Natural killer cell (primary cell): Measurements from ENCODE around the gene MET. TPM values are rescaled to one million over a fixed set of nuclear protein-coding genes. Genes with fewer than 3 reads are reported as not detected.

Experiments used
- ATAC-seq, 3 donors: fragments of 150-1000 bp in 2 of 3; fragments of 200-7000 bp in 1 of 3; cut with Tn5 transposase; 1 replicate in 1 of 3; 2 replicates in 2 of 3; pipeline ENCODE4 v1.10.0; 2021; ENCODE audit warnings: mild to moderate bottlenecking in 2 of 3, moderate library complexity in 2 of 3
- DNase-seq, 2 donors: peaks; one replicate each; pipeline versions ENCODE4 v3.0.0 to v3.0.0-alpha.2; 2013 to 2021; ENCODE audit warnings: mixed read lengths in 1 of 2
- H3K27ac ChIP-seq: one replicate; pipeline ENCODE4 v1.5.1; 2013; ENCODE audit warnings: mild to moderate bottlenecking, low read length
- H3K27me3 ChIP-seq: one replicate; pipeline ENCODE4 v1.6.1; 2013; ENCODE audit warnings: low read length; ENCODE audit not compliant: control insufficient read depth, insufficient read depth
- H3K36me3 ChIP-seq: one replicate; pipeline ENCODE4 v1.6.1; 2013; ENCODE audit warnings: low read length; ENCODE audit not compliant: control insufficient read depth, insufficient read depth
- H3K4me1 ChIP-seq: one replicate; pipeline ENCODE4 v1.6.1; 2013; ENCODE audit warnings: low read length; ENCODE audit not compliant: control insufficient read depth, insufficient read depth
- H3K4me3 ChIP-seq: one replicate; pipeline ENCODE4 v1.5.1; 2013; ENCODE audit warnings: low read length
- H3K9me3 ChIP-seq: one replicate; pipeline ENCODE4 v1.6.1; 2013; ENCODE audit warnings: low read length; ENCODE audit not compliant: control insufficient read depth, insufficient read depth
- H3K27ac Mint-ChIP-seq, 2 donors: one replicate each; pipeline ENCODE4 v1.8.0; 2022; ENCODE audit warnings: mild to moderate bottlenecking in 2 of 2, mixed read lengths in 2 of 2, moderate library complexity in 1 of 2
- H3K27me3 Mint-ChIP-seq, 2 donors: one replicate each; pipeline ENCODE4 v1.8.0; 2022; ENCODE audit warnings: low read depth in 2 of 2, mixed read lengths in 2 of 2
- H3K36me3 Mint-ChIP-seq: one replicate; pipeline ENCODE4 v1.8.0; 2022; ENCODE audit warnings: mixed read lengths
- H3K4me1 Mint-ChIP-seq, 2 donors: one replicate each; pipeline ENCODE4 v1.8.0; 2022; ENCODE audit warnings: mixed read lengths in 2 of 2
- H3K4me3 Mint-ChIP-seq: one replicate; pipeline ENCODE4 v1.8.0; 2022; ENCODE audit warnings: mild to moderate bottlenecking, moderate library complexity, mixed read lengths
- H3K9me3 Mint-ChIP-seq, 2 donors: one replicate each; pipeline ENCODE4 v1.8.0; 2022; ENCODE audit warnings: mixed read lengths in 2 of 2
- WGBS: methylation state at CpG from one replicate; pipeline ENCODE4 v1.1.7; 2013; ENCODE audit warnings: missing lambda C conversion rate; ENCODE audit not compliant: insufficient coverage; 5-methylcytosine and 5-hydroxymethylcytosine counted together
- intact Hi-C: fragments of 100-400 bp; cut with micrococcal nuclease; formaldehyde crosslinking; loops from one replicate; pipeline ENCODE4 v1.14.2; 2022
- total RNA-seq, 4 donors: library from RNA; stranded (reverse); fragments of 120-200 nt in 1 of 4; gene quantifications; one replicate each; pipeline versions ENCODE4 v1.2.3 to v1.2.4, GENCODE V29; 2013 to 2022
- TF ChIP-seq, protein P1 (sequence below): fragments of 200-600 bp; IDR thresholded peaks from one replicate; pipeline ENCODE4 v1.8.0; 2022; ENCODE audit warnings: antibody characterized with exemption

The MET gene
- total RNA-seq, 3 donors from 2014 or later (not counting 1 experiment from before 2014, with no cell fraction given), result 0.16 TPM; not detected in 2

DNA sequence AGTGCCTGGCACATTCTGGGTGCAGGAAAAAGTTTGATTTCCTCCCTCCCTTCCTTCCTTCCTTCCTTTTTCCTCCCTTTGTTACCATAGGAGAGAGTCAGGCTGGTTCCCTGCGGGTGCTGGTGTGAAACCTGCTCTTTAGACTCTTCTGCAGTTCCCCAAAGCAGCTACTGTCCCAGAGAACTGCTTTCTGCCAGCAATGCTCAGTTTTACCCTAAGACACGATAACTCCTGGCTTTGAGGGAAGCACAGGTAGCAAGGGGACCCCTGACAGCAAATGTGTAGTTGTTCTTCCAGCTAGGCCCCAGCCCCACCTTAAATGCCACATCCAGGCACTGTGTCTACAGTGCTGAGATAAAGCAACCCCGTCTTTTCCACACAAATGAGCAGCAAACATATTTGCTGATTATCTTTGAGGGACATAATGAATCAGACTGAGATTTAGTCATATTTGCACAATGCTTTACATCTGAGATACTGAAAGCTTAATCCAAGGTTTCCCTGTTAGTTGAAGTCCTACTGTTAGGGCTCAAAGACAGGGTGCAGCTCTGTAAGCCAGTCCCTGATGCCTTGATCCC lies 55.5 kb downstream of the MET start:
- H3K9me3 Mint-ChIP-seq, result no peaks in the 10 kb centered on the region
- H3K4me3 Mint-ChIP-seq, result no peak overlapping the region
- Histone ChIP-seq H3K27ac (no peak overlapping the region), H3K36me3 (no peaks in the 10 kb centered on the region), H3K9me3 (no peaks in the 10 kb centered on the region), H3K4me1 (no peaks in the 10 kb centered on the region), H3K27me3 (no peaks in the 10 kb centered on the region), H3K4me3 (no peak overlapping the region)
- H3K27me3 Mint-ChIP-seq, result peaks cover 0 to 18% of the 10 kb centered on the region in 2 donors
- no peak for DNase-seq
- no peaks in the 10 kb centered on the region for H3K4me1 Mint-ChIP-seq
- H3K27ac Mint-ChIP-seq, result no peak overlapping the region
- 77% methylated on average over 3 of the region's 3 CpGs for WGBS
- intact Hi-C loops, result no loop called here
- no peaks in the 10 kb centered on the region for H3K36me3 Mint-ChIP-seq
- TF ChIP-seq, protein P1, sequence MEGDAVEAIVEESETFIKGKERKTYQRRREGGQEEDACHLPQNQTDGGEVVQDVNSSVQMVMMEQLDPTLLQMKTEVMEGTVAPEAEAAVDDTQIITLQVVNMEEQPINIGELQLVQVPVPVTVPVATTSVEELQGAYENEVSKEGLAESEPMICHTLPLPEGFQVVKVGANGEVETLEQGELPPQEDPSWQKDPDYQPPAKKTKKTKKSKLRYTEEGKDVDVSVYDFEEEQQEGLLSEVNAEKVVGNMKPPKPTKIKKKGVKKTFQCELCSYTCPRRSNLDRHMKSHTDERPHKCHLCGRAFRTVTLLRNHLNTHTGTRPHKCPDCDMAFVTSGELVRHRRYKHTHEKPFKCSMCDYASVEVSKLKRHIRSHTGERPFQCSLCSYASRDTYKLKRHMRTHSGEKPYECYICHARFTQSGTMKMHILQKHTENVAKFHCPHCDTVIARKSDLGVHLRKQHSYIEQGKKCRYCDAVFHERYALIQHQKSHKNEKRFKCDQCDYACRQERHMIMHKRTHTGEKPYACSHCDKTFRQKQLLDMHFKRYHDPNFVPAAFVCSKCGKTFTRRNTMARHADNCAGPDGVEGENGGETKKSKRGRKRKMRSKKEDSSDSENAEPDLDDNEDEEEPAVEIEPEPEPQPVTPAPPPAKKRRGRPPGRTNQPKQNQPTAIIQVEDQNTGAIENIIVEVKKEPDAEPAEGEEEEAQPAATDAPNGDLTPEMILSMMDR, result no peak
- no peak for ATAC-seq

DNA sequence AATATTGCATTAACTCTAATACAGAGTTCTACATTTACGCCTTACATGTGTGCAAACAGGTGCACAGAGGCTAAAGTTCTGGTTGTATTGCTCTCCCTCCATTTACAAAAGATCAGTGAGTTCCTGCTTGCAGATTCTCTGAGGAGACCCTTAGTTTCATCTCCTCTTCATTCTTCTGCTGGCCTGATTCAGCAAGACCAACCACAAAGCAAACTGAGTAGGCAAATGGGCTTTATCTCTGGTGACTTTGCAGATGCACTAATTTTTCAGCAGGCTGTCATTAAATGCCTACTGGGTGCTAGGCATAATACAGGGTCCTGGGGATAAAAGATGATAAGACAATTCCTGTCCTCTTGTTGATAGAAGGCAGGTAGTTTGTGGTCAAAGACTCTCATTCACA lies 56.4 kb downstream of the MET start:
- TF ChIP-seq, protein P1, result no peak

DNA sequence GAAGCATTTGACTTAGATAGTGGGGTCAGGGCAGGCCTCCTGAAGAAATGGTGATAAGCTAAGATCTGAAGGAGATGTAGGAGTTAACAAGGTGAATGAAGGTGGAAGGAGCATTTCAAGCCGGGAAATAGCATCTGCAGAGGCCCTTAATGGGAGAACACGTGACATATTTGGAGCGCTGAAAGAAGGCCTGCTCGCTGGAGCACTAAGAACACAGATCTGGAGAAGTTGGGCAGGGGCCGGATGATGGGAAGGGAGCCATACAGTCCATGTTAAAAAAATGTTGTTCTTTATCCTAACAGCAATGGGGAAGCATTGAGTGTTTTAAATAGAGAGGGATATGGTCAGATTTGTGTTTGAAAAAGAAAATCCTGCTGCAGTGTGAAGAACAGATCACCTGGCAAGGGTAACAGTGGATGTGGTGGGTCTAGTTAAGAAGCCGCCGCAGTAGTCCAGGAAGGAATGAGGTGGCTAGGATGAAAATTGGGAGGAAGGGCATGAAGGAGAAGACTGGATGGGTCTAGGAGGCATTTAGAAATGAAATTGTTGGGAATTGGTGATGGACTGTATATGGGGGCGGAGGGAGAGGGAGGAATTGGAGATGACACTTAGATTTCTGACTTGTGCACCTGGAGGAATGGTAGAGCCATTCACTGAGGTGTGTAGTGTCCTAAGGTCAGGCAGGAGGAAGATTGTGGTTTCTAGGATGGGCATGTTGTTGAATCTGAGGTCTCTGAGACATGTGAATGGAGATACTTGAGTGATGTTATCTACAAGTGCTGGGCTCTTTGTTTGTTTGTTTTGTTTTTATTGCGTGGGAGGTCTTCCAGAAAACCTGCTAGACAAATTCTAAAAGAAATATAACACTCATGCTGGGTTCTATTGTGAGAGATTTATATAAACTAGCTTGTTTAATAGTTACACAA lies 58.4 kb downstream of the MET start:
- Mint-ChIP-seq H3K27me3 (peaks cover 2 to 18% of the 10 kb centered on the region in 2 donors), H3K9me3 (no peaks in the 10 kb centered on the region), H3K36me3 (no peaks in the 10 kb centered on the region), H3K27ac (no peak overlapping the region), H3K4me3 (no peak overlapping the region), H3K4me1 (no peaks in the 10 kb centered on the region)
- Histone ChIP-seq H3K4me3 (no peak overlapping the region), H3K4me1 (no peaks in the 10 kb centered on the region), H3K27ac (no peak overlapping the region), H3K9me3 (no peaks in the 10 kb centered on the region), H3K36me3 (no peaks in the 10 kb centered on the region), H3K27me3 (no peaks in the 10 kb centered on the region)
- intact Hi-C loops, result no loop called here
- DNase-seq (no peak), ATAC-seq (no peak)
- 92% methylated on average over 8 of the region's 9 CpGs for whole genome bisulfite sequencing
- TF ChIP-seq, protein P1, result no peak

More for the DNA sequence above, 56.4 kb downstream of the MET start:
- H3K4me1 Mint-ChIP-seq, result no peaks in the 10 kb centered on the region
- no peaks in the 10 kb centered on the region for H3K9me3 ChIP-seq
- 93% methylated on average over 1 of the region's 1 CpG for WGBS
- H3K4me1 ChIP-seq, result no peaks in the 10 kb centered on the region
- intact Hi-C loops, result no loop called here
- DNase-seq, result no peak
- H3K4me3 Mint-ChIP-seq, result no peak overlapping the region
- no peaks in the 10 kb centered on the region for H3K9me3 Mint-ChIP-seq
- ATAC-seq, result no peak
- H3K36me3 Mint-ChIP-seq, result no peaks in the 10 kb centered on the region
- peaks cover 0 to 18% of the 10 kb centered on the region in 2 donors for H3K27me3 Mint-ChIP-seq
- no peaks in the 10 kb centered on the region for H3K27me3 ChIP-seq
- H3K36me3 ChIP-seq, result no peaks in the 10 kb centered on the region
- H3K27ac ChIP-seq, result no peak overlapping the region
- H3K27ac Mint-ChIP-seq, result no peak overlapping the region
- H3K4me3 ChIP-seq, result no peak overlapping the region
